ENCODE results near the gene LCTL. TPM values are rescaled to one million over a fixed set of nuclear protein-coding genes. Genes with fewer than 3 reads are reported as not detected.
A peak's percentile ranks its signal among the peaks of the same experiment; 100 is the strongest.

The LCTL gene
- total and polyA plus RNA-seq, 10 of the 15 experiments (the other 5 are each of a cell fraction or from before 2014, with no cell fraction given) = 0.07 to 0.76 (median 0.40) TPM; not detected in 5

GRCh38 chr15:66588537-66588936 is 22.7 kb upstream of the LCTL start:
- peaks cover 0 to 2% of the 10 kb centered on the region in 2 experiments; a peak in 2 of 4 replicates for H3K27me3 ChIP-seq (replicated peaks in 1 of 2; ENCODE audit: control insufficient read depth in 2 of 2, insufficient read depth in 2 of 2, low read length in 1 of 2)
- no peak overlapping the region for H3K4me2 ChIP-seq (ENCODE audit: control insufficient read depth, insufficient read depth)
- BruUV-seq (replicated peaks) = no TSS peak
- H3K4me1 ChIP-seq (ENCODE audit: control insufficient read depth, insufficient read depth, low read length) = no peaks in the 10 kb centered on the region
- no peak overlapping the region for H3K27ac ChIP-seq (ENCODE audit: control insufficient read depth, insufficient read depth)
- ATAC-seq (peak; percentile 84), DNase-seq (ENCODE audit: low read depth, low spot score) (no peak), FAIRE-seq (no peak)
- in situ Hi-C loops (cut with MboI) (no loop called here), intact Hi-C loops (cut with micrococcal nuclease; ENCODE audit: unreplicated experiment) (no loop called here)
- CTCF ChIA-PET = interaction anchor here (1.0 kb wide), 1 partner anchor 263 kb away, joined by 3 read pairs; no protein-coding TSS in a partner anchor
- no peak overlapping the region for H2AFZ ChIP-seq (ENCODE audit: control insufficient read depth, low read depth, low read length)
- POLR2A ChIA-PET = no interaction called here
- SMC1A ChIA-PET (ENCODE audit: uncharacterized antibody, unreplicated experiment) = no interaction called here
- 13% methylated on average over 5 of the region's 5 CpGs for WGBS (ENCODE audit: insufficient coverage, insufficient replicate concordance, low lambda C conversion rate, missing lambda C conversion rate)
- H3K4me3 ChIP-seq = no peak overlapping the region
- RAD21 ChIA-PET (ENCODE audit: unreplicated experiment) = no interaction called here
- no peaks in the 10 kb centered on the region for H3K36me3 ChIP-seq (ENCODE audit: control insufficient read depth in 2 of 2, insufficient read depth in 2 of 2, low read length in 1 of 2)
- no peak overlapping the region for H3K9ac ChIP-seq (ENCODE audit: control insufficient read depth, insufficient read depth, low read length)
- no peaks in the 10 kb centered on the region for H3K79me2 ChIP-seq (ENCODE audit: control insufficient read depth, insufficient read depth, low read length)
- H4K20me1 ChIP-seq (ENCODE audit: control insufficient read depth, insufficient read depth) = no peaks in the 10 kb centered on the region
- TF ChIP-seq, protein P1, sequence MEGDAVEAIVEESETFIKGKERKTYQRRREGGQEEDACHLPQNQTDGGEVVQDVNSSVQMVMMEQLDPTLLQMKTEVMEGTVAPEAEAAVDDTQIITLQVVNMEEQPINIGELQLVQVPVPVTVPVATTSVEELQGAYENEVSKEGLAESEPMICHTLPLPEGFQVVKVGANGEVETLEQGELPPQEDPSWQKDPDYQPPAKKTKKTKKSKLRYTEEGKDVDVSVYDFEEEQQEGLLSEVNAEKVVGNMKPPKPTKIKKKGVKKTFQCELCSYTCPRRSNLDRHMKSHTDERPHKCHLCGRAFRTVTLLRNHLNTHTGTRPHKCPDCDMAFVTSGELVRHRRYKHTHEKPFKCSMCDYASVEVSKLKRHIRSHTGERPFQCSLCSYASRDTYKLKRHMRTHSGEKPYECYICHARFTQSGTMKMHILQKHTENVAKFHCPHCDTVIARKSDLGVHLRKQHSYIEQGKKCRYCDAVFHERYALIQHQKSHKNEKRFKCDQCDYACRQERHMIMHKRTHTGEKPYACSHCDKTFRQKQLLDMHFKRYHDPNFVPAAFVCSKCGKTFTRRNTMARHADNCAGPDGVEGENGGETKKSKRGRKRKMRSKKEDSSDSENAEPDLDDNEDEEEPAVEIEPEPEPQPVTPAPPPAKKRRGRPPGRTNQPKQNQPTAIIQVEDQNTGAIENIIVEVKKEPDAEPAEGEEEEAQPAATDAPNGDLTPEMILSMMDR (IDR thresholded peaks at IDR 0.05 in 2 of 3, conservative IDR thresholded peaks at IDR 0.05 in 1 of 3; ENCODE audit: control insufficient read depth in 2 of 3, extremely low read depth in 1 of 3, insufficient read depth in 1 of 3, low read depth in 3 of 3, low read length in 3 of 3) = peak; percentile 15 to 48 (median 39); a peak in 4 of 6 replicates
- TF ChIP-seq SMARCA5 (IDR thresholded peaks at IDR 0.05) = no peak
- H3K9me3 ChIP-seq (replicated peaks; ENCODE audit: control insufficient read depth, insufficient read depth, low read length) = no peaks in the 10 kb centered on the region

GRCh38 chr15:66587749-66588148 is 22.0 kb upstream of the LCTL start:
- DNase-seq (ENCODE audit: low read depth, low spot score) = no peak
- 66% methylated on average over 5 of the region's 5 CpGs for WGBS (ENCODE audit: insufficient coverage, insufficient replicate concordance, low lambda C conversion rate, missing lambda C conversion rate)
- ChIA-PET CTCF (no interaction called here), SMC1A (ENCODE audit: uncharacterized antibody, unreplicated experiment) (no interaction called here), POLR2A (no interaction called here), RAD21 (ENCODE audit: unreplicated experiment) (no interaction called here)
- no peaks in the 10 kb centered on the region for H3K9me3 ChIP-seq (replicated peaks; ENCODE audit: control insufficient read depth, insufficient read depth, low read length)
- H3K36me3 ChIP-seq (ENCODE audit: control insufficient read depth in 2 of 2, insufficient read depth in 2 of 2, low read length in 1 of 2) = no peaks in the 10 kb centered on the region
- BruUV-seq (replicated peaks) = no TSS peak
- H3K4me3 ChIP-seq = no peak overlapping the region
- H4K20me1 ChIP-seq (ENCODE audit: control insufficient read depth, insufficient read depth) = no peaks in the 10 kb centered on the region
- no peaks in the 10 kb centered on the region for H3K4me1 ChIP-seq (ENCODE audit: control insufficient read depth, insufficient read depth, low read length)
- in situ Hi-C loops (cut with MboI) = no loop called here
- H3K27ac ChIP-seq (ENCODE audit: control insufficient read depth, insufficient read depth) = no peak overlapping the region
- peaks cover 0 to 2% of the 10 kb centered on the region in 2 experiments; a peak in 1 of 4 replicates for H3K27me3 ChIP-seq (replicated peaks in 1 of 2; ENCODE audit: control insufficient read depth in 2 of 2, insufficient read depth in 2 of 2, low read length in 1 of 2)
- intact Hi-C loops (cut with micrococcal nuclease; ENCODE audit: unreplicated experiment) = no loop called here
- H3K9ac ChIP-seq (ENCODE audit: control insufficient read depth, insufficient read depth, low read length) = no peak overlapping the region
- no peak for ATAC-seq
- FAIRE-seq = no peak
- H3K79me2 ChIP-seq (ENCODE audit: control insufficient read depth, insufficient read depth, low read length) = no peaks in the 10 kb centered on the region
- no peak overlapping the region for H2AFZ ChIP-seq (ENCODE audit: control insufficient read depth, low read depth, low read length)
- no peak overlapping the region for H3K4me2 ChIP-seq (ENCODE audit: control insufficient read depth, insufficient read depth)
- TF ChIP-seq ZNF24 (IDR thresholded peaks at IDR 0.05) (no peak), ZZZ3 (IDR thresholded peaks at IDR 0.05; ENCODE audit: control insufficient read depth, insufficient read length, low read depth) (no peak), CUX1 (IDR thresholded peaks at IDR 0.05; ENCODE audit: insufficient replicate concordance, low read depth, low read length) (no peak), EED (IDR thresholded peaks at IDR 0.05; ENCODE audit: low read depth) (no peak)

Measured in GM12878 (cell line).